Activated T-helper 1 cell treated with anti-CD3 and anti-CD28 coated beads, Interleukin-2, amount 50 U/mL, for 16 hours (primary cell): Measurements from ENCODE around the gene ANKRD35.
"Not testable (repeated sequence)": the region's sequence is repeated elsewhere in the genome, so short reads cannot be mapped to it uniquely, and the experiment has no call there.

ENCODE experiments used
- DNase-seq, 2 donors: peaks; one replicate each; pipeline ENCODE4 v3.0.0-alpha.2; 2020; ENCODE audit warnings: low read depth in 1 of 2, low spot score in 1 of 2

The ANKRD35 gene, protein sequence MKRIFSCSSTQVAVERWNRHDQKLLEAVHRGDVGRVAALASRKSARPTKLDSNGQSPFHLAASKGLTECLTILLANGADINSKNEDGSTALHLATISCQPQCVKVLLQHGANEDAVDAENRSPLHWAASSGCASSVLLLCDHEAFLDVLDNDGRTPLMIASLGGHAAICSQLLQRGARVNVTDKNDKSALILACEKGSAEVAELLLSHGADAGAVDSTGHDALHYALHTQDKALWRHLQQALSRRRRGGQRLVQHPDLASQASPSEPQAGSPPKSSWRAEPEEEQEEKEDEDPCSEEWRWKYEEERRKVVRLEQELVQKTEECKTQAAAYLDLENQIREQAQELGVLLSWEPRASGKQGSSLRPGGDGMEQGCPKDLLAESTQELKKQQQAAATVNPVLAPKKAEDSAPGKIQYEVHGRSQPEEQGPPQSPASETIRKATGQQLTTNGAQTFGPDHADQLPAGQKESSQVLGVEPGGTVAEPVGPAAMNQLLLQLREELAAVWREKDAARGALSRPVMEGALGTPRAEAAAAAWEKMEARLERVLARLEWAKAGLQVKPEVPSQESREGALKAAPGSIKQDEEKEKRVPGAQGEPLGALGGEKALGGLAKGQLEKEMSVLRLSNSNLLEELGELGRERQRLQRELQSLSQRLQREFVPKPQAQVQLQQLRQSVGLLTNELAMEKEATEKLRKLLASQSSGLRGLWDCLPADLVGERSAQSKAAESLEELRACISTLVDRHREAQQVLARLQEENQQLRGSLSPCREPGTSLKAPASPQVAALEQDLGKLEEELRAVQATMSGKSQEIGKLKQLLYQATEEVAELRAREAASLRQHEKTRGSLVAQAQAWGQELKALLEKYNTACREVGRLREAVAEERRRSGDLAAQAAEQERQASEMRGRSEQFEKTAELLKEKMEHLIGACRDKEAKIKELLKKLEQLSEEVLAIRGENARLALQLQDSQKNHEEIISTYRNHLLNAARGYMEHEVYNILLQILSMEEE

DNA sequence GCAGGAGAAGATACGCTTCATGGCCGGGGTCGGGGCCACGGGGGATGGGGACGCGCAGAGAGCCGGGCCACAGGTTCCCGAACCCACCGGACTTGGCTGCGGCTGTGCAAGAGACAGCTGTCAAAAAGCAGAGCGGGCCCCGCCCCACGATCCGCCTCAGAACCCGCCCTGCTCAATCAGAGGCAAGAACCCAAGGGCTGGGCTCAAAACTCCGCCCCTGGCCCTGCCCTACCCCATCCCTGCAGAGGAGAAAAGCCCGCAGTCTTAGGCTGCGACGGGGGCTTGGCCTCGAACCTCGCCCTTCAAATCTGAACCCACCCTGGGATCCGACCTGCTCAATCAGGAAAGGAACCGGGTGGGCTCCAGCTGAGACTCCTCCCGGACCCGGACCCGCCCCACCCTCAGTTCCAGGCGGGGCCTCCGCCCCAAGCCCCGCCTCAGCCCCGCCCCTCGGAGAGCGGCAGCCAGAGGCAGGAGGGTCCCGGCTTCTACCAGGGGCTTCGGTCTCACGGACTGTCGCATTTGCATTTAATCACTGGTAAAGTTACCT is at the start of gene ANKRD35:
Gene ANKRD35, minus strand, starts transcription at position 129 of the 550 bp plus-strand sequence. Its CDS starts 108 bp downstream, at position 21.
- DNase-seq, result peak; percentile 72 to 76

DNA sequence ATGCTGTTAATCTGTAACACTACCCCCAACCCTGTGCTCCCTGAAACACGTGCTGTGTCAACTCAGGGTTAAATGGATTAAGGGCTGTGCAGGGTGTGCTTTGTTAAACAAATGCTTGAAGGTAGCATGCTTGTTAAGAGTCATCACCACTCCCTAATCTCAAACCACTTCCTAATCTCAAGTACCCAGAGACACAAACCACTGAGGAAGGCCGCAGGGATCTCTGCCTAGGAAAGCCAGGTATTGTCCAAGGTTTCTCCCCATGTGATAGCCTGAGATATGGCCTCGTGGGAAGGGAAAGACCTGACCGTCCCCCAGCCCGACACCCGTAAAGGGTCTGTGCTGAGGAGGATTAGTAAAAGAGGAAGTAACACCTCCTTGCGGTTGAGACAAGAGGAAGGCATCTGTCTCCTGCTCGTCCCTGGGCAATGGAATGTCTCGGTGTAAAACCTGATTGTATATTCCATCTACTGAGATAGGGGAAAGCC is 46.9 kb upstream of the ANKRD35 start:
- not testable (repeated sequence) for DNase-seq

DNA sequence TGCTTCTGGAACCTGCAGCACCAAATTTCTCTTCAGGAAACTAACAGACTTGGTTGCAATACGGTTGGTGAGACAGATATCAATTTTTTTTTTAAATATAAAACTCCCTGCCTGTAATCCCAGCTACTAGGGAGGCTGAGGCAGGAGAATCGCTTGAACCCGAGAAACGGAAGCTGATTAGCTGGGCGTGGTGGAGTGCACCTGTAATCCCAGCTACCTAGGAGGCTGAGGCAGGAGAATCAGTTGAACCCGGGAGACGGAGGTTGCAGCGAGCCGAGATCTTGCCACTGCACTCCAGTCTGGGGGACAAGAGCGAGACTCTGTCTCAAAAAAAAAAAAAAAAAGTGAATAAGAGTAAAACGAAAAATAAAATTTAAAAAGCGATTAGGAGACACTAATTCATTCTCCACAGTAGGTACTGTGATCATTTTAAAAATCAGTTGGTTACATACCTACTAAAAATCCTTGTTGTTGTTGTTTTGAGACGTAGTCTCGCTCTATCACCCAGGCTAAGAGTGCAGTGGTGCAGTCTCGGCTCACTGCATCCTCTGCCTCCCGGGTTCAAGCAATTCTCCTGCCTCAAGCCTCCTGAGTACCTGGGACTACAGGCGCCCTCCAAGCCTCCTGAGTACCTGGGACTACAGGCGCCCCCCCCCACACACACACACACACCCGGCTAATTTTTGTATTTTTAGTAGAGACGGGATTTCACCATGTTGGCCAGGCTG is 42.4 kb upstream of the ANKRD35 start:
- no peak for DNase-seq

DNA sequence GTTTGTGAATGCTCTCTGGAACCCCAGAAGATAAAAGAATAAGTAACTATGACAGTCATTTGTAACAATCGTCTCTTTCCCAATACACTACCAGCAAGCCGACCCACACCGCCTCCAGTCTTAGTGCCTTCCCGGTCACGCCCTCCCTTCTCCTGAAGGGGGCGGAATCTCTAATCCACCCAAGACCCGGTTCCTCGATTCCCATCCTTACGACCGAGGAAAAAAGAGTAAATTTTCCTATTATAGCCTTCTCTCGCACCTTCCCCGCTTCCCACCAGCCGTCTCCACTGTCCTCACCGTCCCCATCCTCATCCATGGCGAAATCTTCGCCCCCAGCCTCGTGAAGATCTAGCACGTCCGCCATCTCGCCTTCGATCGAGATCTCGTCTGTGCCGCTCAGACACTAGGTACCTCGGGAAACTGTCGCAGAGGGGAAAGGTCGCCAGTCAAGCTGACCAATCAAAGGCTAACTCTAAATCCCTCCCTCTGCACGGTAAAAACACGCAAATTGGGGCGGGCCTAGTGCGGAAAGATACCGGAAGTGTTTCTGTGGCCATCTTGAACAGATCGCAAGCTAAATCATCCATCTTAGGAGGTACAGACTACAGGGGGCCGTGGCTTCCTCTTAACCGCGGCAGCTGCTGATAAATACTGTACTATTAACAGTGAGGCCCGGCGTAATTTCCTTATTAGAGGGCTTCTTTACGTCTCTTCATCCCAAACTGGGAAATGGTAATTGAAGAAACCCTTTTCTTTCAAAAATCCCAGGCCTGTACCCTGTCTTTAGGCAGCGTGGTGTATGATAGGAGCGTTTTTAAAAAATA is 41.6 kb upstream of the ANKRD35 start, which contains the start of gene RBM8A:
Gene RBM8A, minus strand, starts transcription at position 422 of the 824 bp plus-strand sequence. Its CDS starts 58 bp downstream, at position 364.
- DNase-seq, result peak; percentile 82 to 89

DNA sequence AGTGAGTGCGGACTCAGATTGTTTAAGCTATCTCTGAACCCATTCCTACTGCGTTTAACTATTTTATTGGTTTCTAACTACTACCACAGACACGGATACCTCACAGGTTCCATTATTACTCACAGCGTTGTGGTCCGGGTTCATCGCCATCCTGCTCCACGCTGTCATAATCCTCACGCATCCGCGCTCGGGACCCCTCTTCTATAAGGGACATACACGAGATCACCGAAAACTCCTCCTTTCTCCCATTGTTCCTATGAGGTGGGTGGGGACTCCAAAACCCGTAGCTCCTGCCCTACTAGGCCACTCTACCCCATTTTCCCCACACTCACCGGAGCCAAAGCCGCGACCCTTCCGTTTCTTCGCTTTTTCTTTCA is 41.0 kb upstream of the ANKRD35 start:
- DNase-seq, result no peak

DNA sequence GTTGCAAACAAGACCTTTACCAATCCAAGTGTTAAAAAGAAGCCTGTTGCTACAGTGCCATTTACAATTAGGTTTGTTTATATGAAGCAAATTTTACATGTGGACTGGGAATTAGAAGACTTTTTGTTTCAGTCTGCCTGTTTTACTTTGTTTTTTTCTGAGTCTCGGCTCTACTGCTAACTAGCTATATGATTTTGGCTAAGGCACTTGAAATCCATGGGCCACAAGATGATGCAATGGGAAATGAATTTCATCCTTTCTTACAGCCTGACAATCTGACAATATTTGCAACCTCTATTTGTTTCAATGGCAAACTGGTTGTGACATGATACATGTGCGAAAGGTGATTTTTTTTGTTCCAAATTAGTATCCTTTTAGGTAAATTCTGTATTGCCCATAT is 36.6 kb upstream of the ANKRD35 start:
- no peak for DNase-seq

DNA sequence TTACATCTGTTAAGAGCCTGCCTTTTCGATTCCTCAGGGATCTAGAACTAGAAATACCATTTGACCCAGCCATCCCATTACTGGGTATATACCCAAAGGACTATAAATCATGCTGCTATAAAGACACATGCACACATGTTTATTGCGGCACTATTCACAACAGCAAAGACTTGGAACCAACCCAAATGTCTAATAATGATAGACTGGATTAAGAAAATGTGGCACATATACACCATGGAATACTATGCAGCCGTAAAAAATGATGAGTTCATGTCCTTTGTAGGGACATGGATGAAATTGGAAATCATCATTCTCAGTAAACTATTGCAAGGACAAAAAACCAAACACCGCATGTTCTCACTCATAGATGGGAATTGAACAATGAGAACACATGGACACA is 34.6 kb upstream of the ANKRD35 start:
- not testable (repeated sequence) for DNase-seq

DNA sequence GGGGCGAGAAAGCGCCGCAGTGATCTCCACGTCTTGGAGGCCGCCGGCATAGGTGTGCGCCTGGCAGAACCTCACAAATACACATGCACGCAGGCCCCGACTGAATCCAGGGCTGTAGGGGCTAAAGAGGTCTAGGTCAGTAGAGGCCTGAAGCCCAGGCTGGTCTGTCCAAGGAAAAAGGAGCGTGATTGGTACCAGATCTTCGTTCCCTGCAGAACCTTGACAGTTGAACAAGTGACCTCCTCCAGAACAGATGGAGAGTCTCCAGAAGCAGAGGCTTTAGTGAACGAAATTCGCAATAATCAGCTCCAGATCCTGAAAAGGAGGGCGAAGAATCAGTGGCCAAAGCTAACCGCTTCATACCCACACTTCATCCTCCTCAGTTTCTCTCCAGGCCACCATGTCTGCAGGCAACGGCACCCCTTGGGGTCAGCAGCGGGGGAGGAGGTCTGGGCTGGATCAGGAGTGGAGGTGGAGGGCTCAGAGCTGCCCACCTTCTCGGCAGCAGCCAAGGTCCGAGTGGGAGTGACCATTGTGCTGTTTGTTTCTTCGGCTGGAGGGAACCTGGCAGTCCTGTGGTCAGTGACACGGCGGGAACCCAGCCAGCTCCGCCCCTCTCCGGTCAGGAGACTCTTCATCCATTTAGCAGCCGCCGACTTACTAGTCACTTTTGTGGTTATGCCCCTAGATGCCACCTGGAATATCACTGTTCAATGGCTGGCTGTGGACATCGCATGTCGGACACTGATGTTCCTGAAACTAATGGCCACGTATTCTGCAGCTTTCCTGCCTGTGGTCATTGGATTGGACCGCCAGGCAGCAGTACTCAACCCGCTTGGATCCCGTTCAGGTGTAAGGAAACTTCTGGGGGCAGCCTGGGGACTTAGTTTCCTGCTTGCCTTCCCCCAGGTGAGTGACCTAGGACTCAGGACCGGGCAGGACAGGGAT is 33.6 kb upstream of the ANKRD35 start:
- DNase-seq, result no peak

DNA sequence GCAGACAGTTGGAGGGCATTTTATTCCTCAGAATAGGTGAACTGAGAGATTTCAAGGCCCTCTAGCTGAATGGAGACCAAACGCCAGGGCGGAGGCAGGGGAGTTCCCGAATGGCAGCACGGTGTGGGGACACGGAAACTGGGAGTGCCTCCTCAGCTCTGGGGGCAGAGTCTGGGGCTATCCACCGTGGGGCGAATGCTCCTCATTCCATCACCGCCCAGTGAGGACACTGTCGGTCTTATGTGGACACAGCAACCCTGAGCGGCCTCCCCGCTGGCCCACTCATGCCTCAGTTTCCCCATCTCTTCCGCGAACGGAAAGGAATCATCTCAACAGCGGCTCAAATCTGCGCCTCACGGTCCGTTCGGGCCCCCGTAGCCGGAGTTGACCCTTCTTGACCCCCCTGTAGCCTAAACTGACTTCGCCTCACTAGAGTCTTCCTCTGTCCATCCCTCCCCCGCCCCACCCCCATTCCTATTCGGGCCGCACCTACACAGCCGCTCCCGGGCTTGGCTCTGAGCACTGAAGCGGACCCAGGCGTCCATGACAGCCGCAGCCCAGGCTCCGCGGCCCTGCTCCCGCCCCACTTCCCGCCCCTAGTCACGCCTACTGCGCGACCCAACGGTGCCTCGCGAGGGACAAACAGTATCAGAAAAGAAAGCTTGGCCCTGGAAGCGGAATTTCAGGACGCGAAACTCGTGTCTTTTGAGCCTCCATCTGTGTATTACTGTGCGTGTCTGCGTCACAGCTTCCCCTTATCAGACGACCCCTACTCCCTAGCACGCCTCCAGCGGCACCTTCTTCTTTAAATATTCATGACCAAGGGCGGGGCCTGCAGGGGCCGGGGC is 32.7 kb upstream of the ANKRD35 start, which contains the start of gene PEX11B:
Gene PEX11B, minus strand, starts transcription at position 574 of the 848 bp plus-strand sequence. Its CDS starts 29 bp downstream, at position 545.
- peak; percentile 85 to 89 for DNase-seq

DNA sequence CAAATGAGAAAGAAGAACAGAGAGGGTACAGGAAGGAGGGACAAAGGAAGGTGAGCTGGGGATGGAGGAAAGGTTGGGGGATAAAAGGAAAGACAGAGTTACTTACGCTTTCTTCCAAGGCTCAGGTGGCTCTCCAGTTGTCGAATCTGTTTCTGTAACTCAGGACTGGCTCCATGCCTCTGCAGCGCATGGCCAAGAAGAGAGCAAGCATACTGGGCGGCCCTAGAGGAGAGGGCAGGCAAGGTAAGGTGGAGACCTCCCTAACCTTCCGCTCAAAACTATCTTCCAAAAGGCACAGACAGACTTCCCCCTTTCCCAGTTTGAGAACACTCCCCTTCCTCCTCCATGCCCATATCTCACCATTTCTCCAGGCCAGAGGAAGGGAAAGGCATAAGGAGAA is 31.9 kb upstream of the ANKRD35 start:
- no peak for DNase-seq

DNA sequence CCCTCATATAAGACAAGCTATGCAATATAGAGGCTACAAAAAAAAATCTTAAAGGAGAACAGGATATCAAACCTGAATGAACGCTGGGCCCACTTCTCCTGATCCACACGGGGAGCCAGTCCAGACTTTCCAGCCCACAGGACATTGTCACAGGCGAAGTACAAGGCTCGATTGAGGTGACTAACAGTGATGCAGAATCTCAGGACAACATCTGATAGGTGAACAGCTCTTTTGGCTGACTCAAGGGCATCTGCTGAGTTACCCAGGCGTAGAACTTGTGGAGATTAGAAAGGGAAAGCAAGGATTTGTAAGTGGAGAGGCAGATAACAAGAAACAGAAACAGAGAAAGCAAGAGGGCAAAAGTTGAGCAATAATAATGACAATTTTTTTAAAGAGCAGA is 31.1 kb upstream of the ANKRD35 start:
- no peak for DNase-seq

DNA sequence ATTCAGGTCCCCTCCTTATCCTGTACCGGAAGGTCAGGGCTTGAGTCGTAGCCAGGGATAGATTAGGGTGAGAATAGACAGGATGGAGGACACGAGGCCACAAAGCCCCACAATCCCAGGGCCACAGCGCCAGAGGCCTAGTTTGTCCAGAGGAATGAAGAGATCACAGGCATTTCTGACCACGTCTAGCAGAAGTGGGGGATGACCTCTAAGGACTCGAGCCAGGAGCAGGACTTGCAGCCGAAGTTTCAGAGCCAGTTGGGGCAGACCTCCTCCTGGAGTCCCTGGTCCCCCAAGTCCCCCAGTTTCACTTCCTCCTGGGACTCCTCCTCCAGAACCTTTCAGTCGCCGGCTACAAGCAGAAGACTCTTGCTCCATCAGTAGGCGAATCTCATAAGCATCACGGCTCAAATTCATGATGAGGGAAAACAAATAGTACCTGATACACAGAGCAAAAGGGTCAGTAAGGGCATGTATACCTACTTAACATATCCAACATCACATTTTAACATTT is 26.5 kb upstream of the ANKRD35 start:
- no peak for DNase-seq

DNA sequence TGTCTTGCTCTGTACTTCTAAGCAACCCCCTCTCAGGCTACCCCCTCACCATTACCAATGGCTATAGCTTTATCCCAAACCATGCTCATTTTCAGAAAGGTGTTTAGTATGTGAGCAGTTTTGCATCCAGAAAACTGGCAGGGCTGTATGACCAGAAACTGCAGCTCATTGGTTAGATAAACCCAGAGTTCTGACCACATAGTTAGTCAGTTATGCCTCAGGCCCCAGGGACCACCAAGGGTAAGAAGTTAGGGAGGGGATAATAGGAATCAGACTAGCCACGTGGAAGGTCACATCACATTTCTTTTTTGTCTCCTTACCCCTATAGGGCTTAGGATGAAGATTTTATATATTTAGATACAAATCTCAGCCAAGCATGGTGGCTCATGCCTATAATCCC is 23.0 kb upstream of the ANKRD35 start:
- no peak for DNase-seq

DNA sequence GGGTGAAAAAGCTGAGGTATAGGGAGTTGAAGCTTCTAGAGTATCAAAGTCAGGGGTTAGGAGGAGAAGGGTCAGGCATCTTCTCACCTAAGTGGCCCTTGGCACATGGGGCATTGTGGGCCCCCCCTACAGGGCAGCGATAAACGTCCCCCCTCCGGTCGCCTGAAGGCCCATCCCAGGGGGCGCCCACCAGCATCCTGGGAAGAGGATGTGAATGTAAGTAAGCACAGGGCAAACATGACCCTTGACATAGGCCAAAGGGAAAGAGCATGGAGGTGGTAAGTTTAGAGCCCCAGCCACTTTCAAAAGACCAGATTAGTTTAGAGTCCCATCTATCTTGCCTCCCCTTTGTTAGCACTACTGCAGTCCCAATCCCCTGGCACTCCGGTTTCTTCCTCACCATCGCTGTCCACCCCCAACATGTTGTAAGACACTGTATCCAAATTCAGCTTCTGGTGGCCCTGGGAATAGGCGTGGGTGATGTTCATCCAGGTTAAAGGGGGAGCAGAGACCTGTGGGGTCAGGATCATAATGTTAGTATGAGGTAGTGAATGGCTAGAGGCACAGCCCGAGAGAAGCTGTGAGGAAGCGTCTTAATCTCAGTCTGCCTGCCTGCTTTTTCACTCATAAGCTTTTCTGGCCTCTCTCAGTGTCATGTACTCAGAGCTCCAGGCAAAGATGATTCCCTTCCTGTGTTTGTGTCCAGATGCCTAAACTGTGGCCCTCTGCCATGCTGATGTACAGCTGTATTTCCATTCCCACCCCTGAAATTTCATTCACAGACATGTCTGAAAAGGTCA is 21.5 kb upstream of the ANKRD35 start:
- no peak for DNase-seq

DNA sequence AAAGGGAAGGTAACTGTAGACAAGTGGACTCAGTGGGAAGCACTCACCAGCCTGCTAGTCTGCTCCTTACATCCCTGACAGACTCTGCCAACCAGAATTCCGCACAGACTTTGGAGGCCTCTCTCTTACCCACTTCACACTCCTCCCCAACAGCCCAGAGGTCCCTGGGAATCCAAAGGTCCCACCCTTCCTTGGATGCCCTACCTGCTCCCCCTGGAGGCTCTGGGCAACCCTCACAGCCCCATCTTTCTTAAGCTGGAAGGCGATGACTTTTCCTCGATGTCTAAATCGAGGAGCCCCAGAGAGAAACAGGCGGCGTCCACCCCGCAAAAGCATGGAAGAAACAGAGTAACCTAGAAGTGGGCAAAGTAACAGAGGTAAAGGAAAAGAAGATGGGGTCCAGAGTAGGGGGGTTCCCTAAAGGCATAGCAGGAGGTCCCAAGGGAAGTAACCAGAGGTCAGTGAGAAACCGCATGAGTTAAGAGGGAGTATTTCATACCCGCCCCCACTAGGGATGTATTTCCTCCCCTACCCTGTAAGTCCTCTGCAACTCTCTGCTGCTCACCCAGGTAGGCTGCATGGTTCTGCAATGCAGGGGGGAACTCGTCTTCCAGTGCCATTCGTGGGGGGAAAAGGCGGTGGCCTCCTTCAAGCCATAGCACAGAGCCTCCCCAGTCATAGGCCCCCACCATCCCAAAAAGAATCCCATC is 15.8 kb upstream of the ANKRD35 start:
- DNase-seq, result no peak

DNA sequence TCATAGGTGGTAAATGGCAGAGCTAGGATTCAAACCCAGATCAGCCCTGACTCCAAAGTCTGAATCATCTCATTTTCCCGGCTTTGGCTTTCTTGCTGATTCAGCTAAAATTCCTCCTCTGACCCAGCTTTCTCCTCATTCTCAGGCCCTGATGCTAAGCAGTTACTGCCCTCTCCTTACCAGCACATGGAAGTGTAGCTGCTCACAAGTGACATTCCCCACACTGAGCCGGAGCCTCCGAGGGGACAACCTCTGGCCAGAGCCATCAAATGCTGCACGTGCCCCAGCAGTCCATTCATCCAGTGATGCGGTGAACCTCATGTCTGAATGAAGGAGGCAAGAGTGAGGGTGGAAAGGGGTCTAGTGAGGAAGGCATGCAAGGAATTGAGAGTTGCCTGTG is 13.1 kb upstream of the ANKRD35 start:
- DNase-seq, result no peak
